ENCODE results near the gene DAAM1.

Gene DAAM1

GRCh38 chr14:59377491-59377890 is 189.0 kb downstream of the DAAM1 start:
- no peak for DNase-seq

GRCh38 chr14:59377991-59378601 is 189.6 kb downstream of the DAAM1 start:
- no peak for DNase-seq

GRCh38 chr14:59389936-59390335 is 201.5 kb downstream of the DAAM1 start:
- DNase-seq = no peak

- DNase-seq = no peak
Observed at GRCh38 chr14:59391388-59391787, 202.9 kb downstream of the DAAM1 start.

GRCh38 chr14:59394268-59394667 is 205.8 kb downstream of the DAAM1 start:
- no peak for DNase-seq

GRCh38 chr14:59395672-59396071 is 207.2 kb downstream of the DAAM1 start:
- no peak for DNase-seq

- no peak for DNase-seq
Observed at GRCh38 chr14:59398841-59399240, 210.4 kb downstream of the DAAM1 start.

- no peak for DNase-seq
Observed at GRCh38 chr14:59406454-59407245, 218.2 kb downstream of the DAAM1 start.

- no peak for DNase-seq
Observed at GRCh38 chr14:59407246-59408010, 219.0 kb downstream of the DAAM1 start.

GRCh38 chr14:59415836-59416602 is 227.6 kb downstream of the DAAM1 start:
- no peak for DNase-seq

- no peak for DNase-seq
Observed at GRCh38 chr14:59417311-59417710, 228.8 kb downstream of the DAAM1 start.

GRCh38 chr14:59419303-59419702 is 230.8 kb downstream of the DAAM1 start:
- DNase-seq = no peak
